ENCODE data around the gene LRRC9.
"Not testable (repeated sequence)": the region's sequence is repeated elsewhere in the genome, so short reads cannot be mapped to it uniquely, and the experiment has no call there.

Gene LRRC9

GRCh38 chr14:60003991-60004390, 84.0 kb downstream of the LRRC9 start:
- H3K27me3 ChIP-seq (ENCODE audit: low read depth, low read length), result no peaks in the 10 kb centered on the region
- H3K9me3 ChIP-seq (ENCODE audit: control insufficient read depth in 1 of 2, low read length in 2 of 2), result no peaks in the 10 kb centered on the region
- no peak overlapping the region for H3K27ac ChIP-seq (ENCODE audit: low read length)
- H3K36me3 ChIP-seq (ENCODE audit: control insufficient read depth in 1 of 2, insufficient read depth in 2 of 2, low read length in 2 of 2), result no peaks in the 10 kb centered on the region
- H3K4me3 ChIP-seq (ENCODE audit: low read depth in 1 of 2, low read length in 2 of 2), result no peak overlapping the region
- no peaks in the 10 kb centered on the region for H3K4me1 ChIP-seq (ENCODE audit: control insufficient read depth in 1 of 2, insufficient read depth in 2 of 2, low read length in 2 of 2)

GRCh38 chr14:60008042-60008441, 88.1 kb downstream of the LRRC9 start:
- Histone ChIP-seq H3K4me3 (ENCODE audit: low read depth in 1 of 2, low read length in 2 of 2) (no peak overlapping the region), H3K27ac (ENCODE audit: low read length) (no peak overlapping the region), H3K9me3 (ENCODE audit: control insufficient read depth in 1 of 2, low read length in 2 of 2) (no peaks in the 10 kb centered on the region), H3K4me1 (ENCODE audit: control insufficient read depth in 1 of 2, insufficient read depth in 2 of 2, low read length in 2 of 2) (no peaks in the 10 kb centered on the region), H3K27me3 (ENCODE audit: low read depth, low read length) (no peaks in the 10 kb centered on the region), H3K36me3 (ENCODE audit: control insufficient read depth in 1 of 2, insufficient read depth in 2 of 2, low read length in 2 of 2) (no peaks in the 10 kb centered on the region)

- H3K9me3 ChIP-seq (ENCODE audit: control insufficient read depth in 1 of 2, low read length in 2 of 2); H3K4me1 ChIP-seq (ENCODE audit: control insufficient read depth in 1 of 2, insufficient read depth in 2 of 2, low read length in 2 of 2); H3K27me3 ChIP-seq (ENCODE audit: low read depth, low read length); H3K36me3 ChIP-seq (ENCODE audit: control insufficient read depth in 1 of 2, insufficient read depth in 2 of 2, low read length in 2 of 2); H3K27ac ChIP-seq (ENCODE audit: low read length); H3K4me3 ChIP-seq (ENCODE audit: low read depth in 1 of 2, low read length in 2 of 2): not testable (repeated sequence)
Measured at GRCh38 chr14:60010263-60010662, 90.3 kb downstream of the LRRC9 start.

- H3K27ac ChIP-seq (ENCODE audit: low read length), result no peak overlapping the region
- H3K4me3 ChIP-seq (ENCODE audit: low read depth in 1 of 2, low read length in 2 of 2), result no peak overlapping the region
- no peaks in the 10 kb centered on the region for H3K27me3 ChIP-seq (ENCODE audit: low read depth, low read length)
- H3K4me1 ChIP-seq (ENCODE audit: control insufficient read depth in 1 of 2, insufficient read depth in 2 of 2, low read length in 2 of 2), result no peaks in the 10 kb centered on the region
- H3K9me3 ChIP-seq (ENCODE audit: control insufficient read depth in 1 of 2, low read length in 2 of 2), result peaks cover 0 to 10% of the 10 kb centered on the region in 2 donors
- no peaks in the 10 kb centered on the region for H3K36me3 ChIP-seq (ENCODE audit: control insufficient read depth in 1 of 2, insufficient read depth in 2 of 2, low read length in 2 of 2)
Measured at GRCh38 chr14:60014402-60014801, 94.5 kb downstream of the LRRC9 start.

DNA sequence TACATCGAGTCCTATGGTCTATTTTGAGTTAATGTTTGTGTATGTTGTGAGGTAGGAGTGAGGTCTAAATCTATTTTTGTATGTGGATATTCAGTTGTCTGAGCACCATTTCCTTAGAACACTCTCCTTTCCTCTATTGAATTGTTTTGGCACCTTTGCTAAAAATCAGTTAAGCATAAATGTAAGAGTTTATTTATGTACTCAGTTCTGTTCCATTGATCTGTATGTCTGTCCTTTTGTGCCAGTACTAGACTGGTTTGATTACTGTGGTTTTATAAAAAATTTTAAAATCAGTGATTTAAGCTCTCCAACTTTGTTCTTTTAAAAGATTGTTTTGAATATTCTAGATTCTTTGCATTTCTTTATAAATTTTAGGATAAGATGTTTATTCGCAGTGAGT, 101.7 kb downstream of the LRRC9 start:
- no peaks in the 10 kb centered on the region for H3K27me3 ChIP-seq (ENCODE audit: low read depth, low read length)
- H3K27ac ChIP-seq (ENCODE audit: low read length), result no peak overlapping the region
- H3K4me1 ChIP-seq (ENCODE audit: control insufficient read depth in 1 of 2, insufficient read depth in 2 of 2, low read length in 2 of 2), result no peaks in the 10 kb centered on the region
- no peak overlapping the region for H3K4me3 ChIP-seq (ENCODE audit: low read depth in 1 of 2, low read length in 2 of 2)
- no peaks in the 10 kb centered on the region for H3K9me3 ChIP-seq (ENCODE audit: control insufficient read depth in 1 of 2, low read length in 2 of 2)
- no peaks in the 10 kb centered on the region for H3K36me3 ChIP-seq (ENCODE audit: control insufficient read depth in 1 of 2, insufficient read depth in 2 of 2, low read length in 2 of 2)

GRCh38 chr14:60025571-60025970, 105.6 kb downstream of the LRRC9 start:
- Histone ChIP-seq H3K36me3 (ENCODE audit: control insufficient read depth in 1 of 2, insufficient read depth in 2 of 2, low read length in 2 of 2) (no peaks in the 10 kb centered on the region), H3K4me3 (ENCODE audit: low read depth in 1 of 2, low read length in 2 of 2) (no peak overlapping the region), H3K9me3 (ENCODE audit: control insufficient read depth in 1 of 2, low read length in 2 of 2) (peaks cover 0 to 4% of the 10 kb centered on the region in 2 donors), H3K27me3 (ENCODE audit: low read depth, low read length) (no peaks in the 10 kb centered on the region), H3K4me1 (ENCODE audit: control insufficient read depth in 1 of 2, insufficient read depth in 2 of 2, low read length in 2 of 2) (no peaks in the 10 kb centered on the region), H3K27ac (ENCODE audit: low read length) (no peak overlapping the region)

DNA sequence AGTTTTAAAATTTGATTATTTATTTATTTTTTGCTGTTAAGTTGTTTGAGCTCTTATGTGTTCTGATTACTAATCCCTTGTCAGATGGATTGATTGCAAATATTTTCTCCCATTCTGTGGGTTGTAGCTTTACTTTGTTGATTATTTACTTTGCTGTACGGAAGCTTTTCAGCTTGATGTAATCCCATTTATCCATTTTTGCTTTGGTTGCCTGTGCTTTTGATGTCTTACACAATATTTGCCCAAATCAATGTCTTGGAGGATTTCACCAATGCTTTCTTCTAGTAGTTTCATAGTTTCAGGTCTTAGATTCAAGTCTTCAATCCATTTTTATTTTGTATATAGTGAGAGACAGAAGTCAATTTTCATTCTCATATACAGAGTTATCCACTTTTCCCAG, 115.2 kb downstream of the LRRC9 start:
- H3K36me3 ChIP-seq (ENCODE audit: control insufficient read depth in 1 of 2, insufficient read depth in 2 of 2, low read length in 2 of 2), result no peaks in the 10 kb centered on the region
- H3K9me3 ChIP-seq (ENCODE audit: control insufficient read depth in 1 of 2, low read length in 2 of 2), result no peaks in the 10 kb centered on the region

DNA sequence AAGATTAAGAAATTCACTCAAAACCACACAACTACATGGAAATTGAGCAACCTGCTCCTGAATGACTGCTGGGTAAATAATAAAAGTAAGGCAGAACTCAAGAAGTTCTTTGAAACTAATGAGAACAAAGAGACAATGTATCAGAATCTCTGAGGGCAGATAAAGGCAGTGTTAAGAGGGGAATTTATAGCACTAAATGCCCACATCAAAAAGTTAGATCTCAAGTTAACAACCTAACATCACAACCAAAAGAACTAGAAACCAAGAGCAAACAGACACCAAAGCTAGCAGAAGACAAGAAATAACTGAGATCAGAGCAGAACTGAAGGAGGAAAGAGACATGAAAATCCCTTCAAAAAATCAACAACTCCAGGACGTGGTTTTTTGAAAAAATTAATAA, 128.0 kb downstream of the LRRC9 start:
- H3K9me3 ChIP-seq (ENCODE audit: control insufficient read depth in 1 of 2, low read length in 2 of 2); H3K27ac ChIP-seq (ENCODE audit: low read length); H3K4me3 ChIP-seq (ENCODE audit: low read depth in 1 of 2, low read length in 2 of 2); H3K27me3 ChIP-seq (ENCODE audit: low read depth, low read length); H3K4me1 ChIP-seq (ENCODE audit: control insufficient read depth in 1 of 2, insufficient read depth in 2 of 2, low read length in 2 of 2); H3K36me3 ChIP-seq (ENCODE audit: control insufficient read depth in 1 of 2, insufficient read depth in 2 of 2, low read length in 2 of 2): not testable (repeated sequence)

More for the DNA sequence above, 115.2 kb downstream of the LRRC9 start:
- Histone ChIP-seq H3K4me1 (ENCODE audit: control insufficient read depth in 1 of 2, insufficient read depth in 2 of 2, low read length in 2 of 2) (no peaks in the 10 kb centered on the region), H3K27ac (ENCODE audit: low read length) (no peak overlapping the region), H3K27me3 (ENCODE audit: low read depth, low read length) (no peaks in the 10 kb centered on the region), H3K4me3 (ENCODE audit: low read depth in 1 of 2, low read length in 2 of 2) (no peak overlapping the region)

DNA sequence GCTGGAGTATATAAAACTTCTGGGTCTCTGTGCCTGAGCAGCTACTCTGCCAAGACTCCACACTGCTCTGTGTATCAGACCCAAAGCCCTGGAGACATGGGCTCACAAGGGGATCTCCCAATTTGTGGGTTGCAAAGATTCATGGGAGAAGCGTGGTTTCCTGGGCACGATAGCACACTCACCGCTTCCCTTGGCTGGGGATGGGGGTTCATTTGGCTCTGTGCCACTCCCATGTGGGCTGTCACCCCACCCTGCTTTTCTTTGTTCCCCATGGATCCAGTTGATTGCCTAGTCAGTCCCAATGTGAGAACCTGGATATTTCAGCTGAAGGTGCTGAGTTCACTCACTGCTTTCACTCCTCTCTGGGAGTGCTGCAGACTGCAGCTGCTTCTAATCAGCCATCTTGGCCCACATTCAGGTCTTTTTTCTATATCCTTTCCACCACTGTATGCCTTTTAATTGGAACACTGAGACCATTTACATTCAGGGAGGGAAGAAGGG, 131.8 kb downstream of the LRRC9 start:
- Histone ChIP-seq H3K27me3 (ENCODE audit: low read depth, low read length) (no peaks in the 10 kb centered on the region), H3K36me3 (ENCODE audit: control insufficient read depth in 1 of 2, insufficient read depth in 2 of 2, low read length in 2 of 2) (no peaks in the 10 kb centered on the region), H3K27ac (ENCODE audit: low read length) (no peak overlapping the region), H3K9me3 (ENCODE audit: control insufficient read depth in 1 of 2, low read length in 2 of 2) (peaks cover 0 to 3% of the 10 kb centered on the region in 2 donors), H3K4me3 (ENCODE audit: low read depth in 1 of 2, low read length in 2 of 2) (peak overlapping the region in 1 of 2 donors; percentile 7), H3K4me1 (ENCODE audit: control insufficient read depth in 1 of 2, insufficient read depth in 2 of 2, low read length in 2 of 2) (no peaks in the 10 kb centered on the region)

- Histone ChIP-seq H3K4me3 (ENCODE audit: low read depth in 1 of 2, low read length in 2 of 2) (no peak overlapping the region), H3K27ac (ENCODE audit: low read length) (no peak overlapping the region), H3K4me1 (ENCODE audit: control insufficient read depth in 1 of 2, insufficient read depth in 2 of 2, low read length in 2 of 2) (no peaks in the 10 kb centered on the region), H3K9me3 (ENCODE audit: control insufficient read depth in 1 of 2, low read length in 2 of 2) (peaks cover 0 to 6% of the 10 kb centered on the region in 2 donors), H3K36me3 (ENCODE audit: control insufficient read depth in 1 of 2, insufficient read depth in 2 of 2, low read length in 2 of 2) (no peaks in the 10 kb centered on the region), H3K27me3 (ENCODE audit: low read depth, low read length) (no peaks in the 10 kb centered on the region)
Measured at GRCh38 chr14:60058087-60058486, 138.1 kb downstream of the LRRC9 start.

DNA sequence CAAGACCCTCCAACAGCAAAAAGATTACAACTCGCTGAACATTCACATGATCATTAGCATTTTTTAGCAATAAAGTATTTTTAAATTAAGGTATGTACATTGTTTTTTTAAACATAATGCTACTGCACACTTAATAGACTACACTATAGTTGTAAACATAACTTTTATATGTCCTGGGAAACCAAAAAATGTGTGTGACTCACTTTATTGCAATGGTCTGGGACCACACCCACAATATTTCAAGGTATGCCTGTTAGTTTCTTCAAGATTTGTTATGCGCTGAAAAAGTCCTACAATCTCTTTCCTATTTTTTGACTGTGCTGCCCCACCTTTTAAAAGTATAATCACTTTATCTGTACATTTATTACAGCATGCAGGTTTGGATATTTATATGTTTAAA, 141.4 kb downstream of the LRRC9 start:
- Histone ChIP-seq H3K9me3 (ENCODE audit: control insufficient read depth in 1 of 2, low read length in 2 of 2) (peaks cover 0 to 6% of the 10 kb centered on the region in 2 donors), H3K36me3 (ENCODE audit: control insufficient read depth in 1 of 2, insufficient read depth in 2 of 2, low read length in 2 of 2) (no peaks in the 10 kb centered on the region), H3K27ac (ENCODE audit: low read length) (no peak overlapping the region), H3K4me1 (ENCODE audit: control insufficient read depth in 1 of 2, insufficient read depth in 2 of 2, low read length in 2 of 2) (no peaks in the 10 kb centered on the region), H3K27me3 (ENCODE audit: low read depth, low read length) (no peaks in the 10 kb centered on the region), H3K4me3 (ENCODE audit: low read depth in 1 of 2, low read length in 2 of 2) (no peak overlapping the region)

DNA sequence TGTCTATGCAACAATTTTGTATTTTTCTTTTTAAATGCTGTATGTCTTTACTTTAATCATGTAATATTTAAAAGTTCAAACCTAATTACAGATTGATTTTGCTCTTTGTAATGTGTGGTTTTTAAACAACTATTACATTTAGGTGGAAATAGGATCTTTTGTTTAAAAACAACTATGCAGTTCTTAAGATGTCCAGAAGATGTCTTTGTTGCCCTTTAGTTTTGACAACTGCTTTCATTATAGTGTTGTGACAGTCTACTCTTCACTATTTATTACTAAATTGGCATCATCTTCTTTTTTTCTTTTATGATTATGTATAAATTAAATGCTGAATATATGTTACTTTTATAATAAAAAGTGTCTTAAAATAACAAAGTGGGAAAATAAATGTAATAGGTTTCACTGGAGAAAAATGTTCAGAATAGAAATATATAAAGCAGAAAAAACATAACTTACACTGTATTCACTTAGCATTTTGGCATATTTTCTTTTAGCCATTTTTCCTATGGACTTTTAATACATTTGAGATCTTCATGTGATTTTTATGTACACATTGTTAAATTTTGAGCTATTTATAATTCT, 144.6 kb downstream of the LRRC9 start:
- peaks cover 0 to 4% of the 10 kb centered on the region in 2 donors for H3K9me3 ChIP-seq (ENCODE audit: control insufficient read depth in 1 of 2, low read length in 2 of 2)
- H3K36me3 ChIP-seq (ENCODE audit: control insufficient read depth in 1 of 2, insufficient read depth in 2 of 2, low read length in 2 of 2), result no peaks in the 10 kb centered on the region
- no peak overlapping the region for H3K27ac ChIP-seq (ENCODE audit: low read length)
- H3K27me3 ChIP-seq (ENCODE audit: low read depth, low read length), result no peaks in the 10 kb centered on the region
- no peak overlapping the region for H3K4me3 ChIP-seq (ENCODE audit: low read depth in 1 of 2, low read length in 2 of 2)
- H3K4me1 ChIP-seq (ENCODE audit: control insufficient read depth in 1 of 2, insufficient read depth in 2 of 2, low read length in 2 of 2), result no peaks in the 10 kb centered on the region
